ENCODE data around the gene LASP1.
"Not testable (repeated sequence)": the region's sequence is repeated elsewhere in the genome, so short reads cannot be mapped to it uniquely, and the experiment has no call there.

Gene LASP1

GRCh38 chr17:38911081-38911730, 41.3 kb downstream of the LASP1 start:
- DNase-seq (ENCODE audit: low read depth) = no peak

- DNase-seq (ENCODE audit: low read depth) = not testable (repeated sequence)
Observed at GRCh38 chr17:38911731-38912081, 41.8 kb downstream of the LASP1 start.

GRCh38 chr17:38912221-38912813, 42.5 kb downstream of the LASP1 start:
- no peak for DNase-seq (ENCODE audit: low read depth)

GRCh38 chr17:38914741-38915638, 45.1 kb downstream of the LASP1 start:
- DNase-seq (ENCODE audit: low read depth) = no peak

- DNase-seq (ENCODE audit: low read depth) = no peak
Observed at GRCh38 chr17:38915639-38915995, 45.8 kb downstream of the LASP1 start.

GRCh38 chr17:38916771-38917170, 46.9 kb downstream of the LASP1 start:
- DNase-seq (ENCODE audit: low read depth) = no peak

- DNase-seq (ENCODE audit: low read depth) = no peak
Observed at GRCh38 chr17:38917259-38917658, 47.4 kb downstream of the LASP1 start.

- no peak for DNase-seq (ENCODE audit: low read depth)
Observed at GRCh38 chr17:38918129-38918913, 48.5 kb downstream of the LASP1 start.

- DNase-seq (ENCODE audit: low read depth) = no peak
Observed at GRCh38 chr17:38918916-38919315, 49.1 kb downstream of the LASP1 start.

GRCh38 chr17:38919316-38920078, 49.6 kb downstream of the LASP1 start:
- DNase-seq (ENCODE audit: low read depth) = no peak

- no peak for DNase-seq (ENCODE audit: low read depth)
Observed at GRCh38 chr17:38920374-38921291, 50.8 kb downstream of the LASP1 start.

- DNase-seq (ENCODE audit: low read depth) = no peak
Observed at GRCh38 chr17:38921756-38922411, 52.0 kb downstream of the LASP1 start.

- DNase-seq (ENCODE audit: low read depth) = no peak
Observed at GRCh38 chr17:38922538-38923297, 52.9 kb downstream of the LASP1 start.

- peak; percentile 29 for DNase-seq (ENCODE audit: low read depth)
Observed at GRCh38 chr17:38925263-38925995, 55.6 kb downstream of the LASP1 start, which contains the start of gene LASP1NB. TSS of gene LASP1NB (plus strand) at chr17:38925614.

- DNase-seq (ENCODE audit: low read depth) = no peak
Observed at GRCh38 chr17:38926293-38927070, 56.6 kb downstream of the LASP1 start.

- not testable (repeated sequence) for DNase-seq (ENCODE audit: low read depth)
Observed at GRCh38 chr17:38930782-38931181, 60.9 kb downstream of the LASP1 start.

- DNase-seq (ENCODE audit: low read depth) = not testable (repeated sequence)
Observed at GRCh38 chr17:38933962-38934361, 64.1 kb downstream of the LASP1 start.

GRCh38 chr17:38939987-38940386, 70.1 kb downstream of the LASP1 start:
- no peak for DNase-seq (ENCODE audit: low read depth)
